ENCODE results near the gene PCTP.
A peak's percentile ranks its signal among the peaks of the same experiment; 100 is the strongest.

The PCTP gene

DNA sequence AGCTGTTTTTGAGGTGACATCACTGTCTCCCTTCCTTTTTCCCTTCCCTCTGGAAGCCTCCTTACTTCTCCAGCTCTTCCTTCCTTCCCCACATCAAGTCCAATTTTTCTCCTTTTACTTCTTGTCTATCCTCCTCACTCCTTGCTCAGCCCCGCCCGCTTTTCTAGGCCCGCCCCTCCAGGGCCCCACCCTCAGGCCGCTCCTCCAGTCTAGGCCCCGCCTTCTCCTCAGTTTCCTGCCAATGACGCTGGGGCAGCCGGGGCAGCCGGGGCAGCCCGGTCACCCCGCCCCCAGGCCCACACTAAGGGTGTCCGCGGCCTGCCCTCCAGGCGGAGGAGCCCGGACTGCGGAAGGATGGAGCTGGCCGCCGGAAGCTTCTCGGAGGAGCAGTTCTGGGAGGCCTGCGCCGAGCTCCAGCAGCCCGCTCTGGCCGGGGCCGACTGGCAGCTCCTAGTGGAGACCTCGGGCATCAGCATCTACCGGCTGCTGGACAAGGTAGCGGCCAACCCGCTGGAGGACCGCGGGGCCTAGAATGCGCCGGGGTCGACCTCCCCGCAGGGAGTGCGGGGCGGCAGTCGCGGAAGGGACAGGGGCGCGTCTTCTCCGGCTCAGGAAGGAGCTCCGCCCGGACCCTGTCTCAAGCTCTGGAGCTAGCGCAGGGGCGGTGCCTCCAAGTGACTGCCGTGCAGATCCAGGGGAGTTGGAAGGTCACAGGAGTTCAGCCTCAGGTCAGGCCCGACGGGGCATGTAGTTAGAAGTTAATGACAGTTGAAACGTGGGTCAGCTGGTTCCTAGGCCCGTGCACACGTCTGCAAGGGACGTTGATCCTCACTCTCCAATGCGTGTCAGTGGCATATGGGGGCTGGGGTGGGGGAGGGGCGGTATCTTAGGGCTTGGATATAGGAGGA lies at the start of gene PCTP:
Gene PCTP (plus strand): TSS at position 302 of the 908 bp plus-strand sequence. CDS start 53 bp downstream, at position 355.
- peak within 1 kb of the TSS; percentile 82 for H3K4me3 ChIP-seq (ENCODE audit: low read depth, low read length)
- peak; percentile 72 for DNase-seq (ENCODE audit: low read depth)

DNA sequence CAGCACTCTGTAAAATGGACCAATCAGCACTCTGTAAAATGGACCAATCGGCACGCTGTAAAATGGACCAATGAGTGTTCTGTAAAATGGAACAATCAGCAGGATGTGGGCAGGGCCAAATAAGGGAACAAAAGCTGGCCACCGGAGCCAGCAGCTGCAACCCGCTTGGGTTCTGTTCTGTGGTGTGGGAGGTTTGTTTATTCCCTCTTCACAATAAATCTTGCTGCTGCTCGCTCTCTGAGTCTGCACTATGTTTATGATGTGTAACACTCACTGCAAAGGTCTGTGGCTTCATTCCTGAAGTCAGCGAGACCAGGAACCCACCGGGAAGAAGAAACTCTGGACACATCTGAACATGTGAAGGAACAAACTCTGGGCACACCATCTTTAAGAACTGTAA lies 48.7 kb upstream of the PCTP start:
- no peak for DNase-seq (ENCODE audit: low read depth)

DNA sequence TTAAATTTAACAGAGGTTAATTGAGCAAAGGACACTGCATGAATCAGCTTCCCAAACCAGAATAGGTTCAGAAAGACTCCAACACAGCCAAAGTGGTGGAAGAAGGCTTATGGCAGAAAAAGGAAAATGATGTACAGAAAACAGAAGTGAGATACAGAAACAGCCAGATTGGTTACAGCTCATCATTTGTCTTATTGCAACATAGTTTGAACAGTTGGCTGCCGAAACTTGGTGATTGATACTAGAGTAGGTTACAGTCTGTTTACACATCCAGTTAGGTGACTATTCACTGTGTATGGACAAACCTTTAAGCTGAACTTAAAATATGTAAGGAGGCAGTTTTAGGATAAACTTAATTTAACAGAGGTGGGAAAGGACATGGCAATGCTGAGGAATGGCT lies 46.5 kb upstream of the PCTP start:
- no peak overlapping the region for H3K4me3 ChIP-seq (ENCODE audit: low read depth, low read length)
- DNase-seq (ENCODE audit: low read depth): no peak

More for the DNA sequence above, 48.7 kb upstream of the PCTP start:
- no peak overlapping the region for H3K4me3 ChIP-seq (ENCODE audit: low read depth, low read length)

DNA sequence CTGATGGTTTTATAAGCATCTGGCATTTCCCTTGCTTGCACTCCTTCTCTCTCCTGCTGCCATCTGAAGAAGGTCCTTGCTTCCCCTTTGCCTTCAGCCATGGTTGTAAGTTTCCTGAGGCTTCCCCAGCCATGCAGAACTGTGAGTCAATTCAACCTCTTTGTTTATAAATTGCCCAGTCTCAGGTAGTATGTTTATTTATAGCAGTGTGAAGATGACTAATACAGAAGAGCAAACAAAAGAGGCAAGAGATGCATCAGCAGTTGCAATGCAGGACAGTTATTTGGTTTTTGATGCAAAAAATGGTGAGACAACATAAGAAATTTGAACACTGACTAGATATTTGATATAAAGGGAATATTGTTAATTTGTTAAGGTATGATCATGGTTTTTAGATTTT lies 45.0 kb upstream of the PCTP start:
- no peak overlapping the region for H3K4me3 ChIP-seq (ENCODE audit: low read depth, low read length)
- no peak for DNase-seq (ENCODE audit: low read depth)

DNA sequence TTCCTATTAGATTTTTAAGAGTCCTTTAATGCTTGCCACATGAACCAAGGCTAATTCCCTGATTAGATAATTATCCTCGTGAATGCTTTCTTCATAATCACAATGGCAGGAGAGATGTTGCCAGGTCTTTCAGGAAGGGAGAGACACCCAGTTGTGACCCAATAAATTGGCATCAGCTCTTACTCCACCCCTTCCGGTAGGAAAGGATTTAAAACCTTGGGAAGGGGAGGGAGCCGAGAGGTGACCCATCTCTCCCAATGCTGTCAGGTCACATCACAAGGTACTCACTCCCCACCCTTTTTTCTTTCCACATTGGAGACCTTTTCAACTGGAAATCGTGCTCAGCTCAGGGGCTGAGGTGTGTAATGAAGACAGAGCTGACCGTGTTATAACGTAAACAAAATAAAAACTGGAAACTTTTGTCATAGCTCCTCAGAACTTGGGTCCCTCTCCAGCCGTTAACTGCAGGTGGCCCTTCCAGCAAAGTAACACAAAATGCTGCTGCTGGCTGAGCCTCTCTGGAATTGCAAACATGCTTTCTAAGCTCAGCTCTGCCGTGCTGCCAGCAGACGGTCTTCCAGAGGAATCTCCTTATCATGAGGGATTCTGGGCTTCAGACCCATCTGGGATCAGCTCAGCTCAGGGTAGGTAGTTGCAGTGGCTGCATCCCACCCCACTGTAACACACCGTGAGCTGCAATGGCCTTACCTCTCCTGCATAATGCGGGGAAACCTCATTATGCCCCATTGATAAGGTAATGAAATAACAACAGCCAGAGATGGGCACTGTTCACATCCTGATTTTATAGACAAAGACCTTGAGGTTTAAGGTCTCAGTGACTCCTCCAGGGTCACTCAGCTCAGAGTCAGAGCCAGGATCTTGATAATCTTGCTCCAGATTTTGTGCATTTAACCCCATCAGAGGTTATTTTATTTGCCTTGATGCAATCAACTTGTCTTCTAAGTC lies 43.8 kb upstream of the PCTP start:
- DNase-seq (ENCODE audit: low read depth): no peak
- no peak overlapping the region for H3K4me3 ChIP-seq (ENCODE audit: low read depth, low read length)

DNA sequence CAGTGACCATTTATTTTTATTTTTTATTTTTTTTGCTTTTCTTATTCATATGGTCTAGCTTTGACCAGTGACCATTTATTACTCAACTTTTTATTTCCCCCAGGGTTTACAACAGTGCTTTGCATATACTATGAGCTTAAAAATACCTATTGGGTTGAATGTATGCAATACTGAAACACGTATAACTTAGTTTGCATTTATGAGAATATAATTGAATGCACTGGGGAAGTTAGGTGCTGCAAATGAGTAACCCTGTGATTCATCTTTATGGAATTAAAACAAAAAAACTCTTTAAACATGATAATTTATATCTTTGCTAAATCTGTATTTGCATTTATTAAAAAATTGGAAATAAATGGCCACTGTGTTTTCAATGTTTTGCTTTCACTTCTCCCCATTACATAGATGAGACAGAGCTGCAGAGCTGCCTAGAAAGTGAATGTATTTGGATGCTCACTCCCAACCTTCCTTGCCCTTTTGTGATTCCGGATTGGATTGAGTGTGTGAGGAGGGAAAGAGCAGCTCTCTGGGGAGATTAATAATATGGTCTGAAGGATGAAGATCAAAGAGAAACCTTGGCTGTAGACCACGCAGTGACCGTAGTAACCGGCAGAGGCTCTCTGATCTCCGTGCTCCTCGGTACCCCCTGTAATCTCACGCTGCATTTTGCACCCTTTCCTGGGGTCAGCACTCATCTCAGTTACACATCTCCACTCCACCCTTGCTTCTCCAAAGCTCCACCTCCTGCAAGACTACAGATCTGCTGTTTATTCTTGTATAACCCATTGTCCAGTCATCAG lies 42.5 kb upstream of the PCTP start:
- no peak for DNase-seq (ENCODE audit: low read depth)
- peak overlapping the region; percentile 18 for H3K4me3 ChIP-seq (ENCODE audit: low read depth, low read length)

DNA sequence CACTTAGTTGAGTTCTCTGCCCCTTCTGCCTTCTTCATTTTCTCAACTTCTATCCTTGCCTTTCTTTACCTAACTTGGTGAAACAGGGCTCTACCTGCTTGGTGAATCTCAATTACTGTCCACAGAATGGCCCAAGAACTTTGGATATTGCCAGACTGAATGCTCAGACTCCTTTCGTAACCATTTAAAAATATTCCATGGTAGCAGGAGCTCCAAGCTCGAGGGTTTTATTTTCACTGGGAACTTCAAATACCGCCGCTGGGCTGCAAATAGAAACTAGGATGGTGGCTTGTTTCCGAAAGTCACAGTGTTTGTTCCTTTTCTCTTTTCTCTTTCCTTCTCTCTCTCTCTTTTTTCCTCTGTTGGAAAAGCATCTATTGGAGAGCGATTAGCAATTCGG lies 41.4 kb upstream of the PCTP start:
- H3K4me3 ChIP-seq (ENCODE audit: low read depth, low read length): no peak overlapping the region
- DNase-seq (ENCODE audit: low read depth): no peak

DNA sequence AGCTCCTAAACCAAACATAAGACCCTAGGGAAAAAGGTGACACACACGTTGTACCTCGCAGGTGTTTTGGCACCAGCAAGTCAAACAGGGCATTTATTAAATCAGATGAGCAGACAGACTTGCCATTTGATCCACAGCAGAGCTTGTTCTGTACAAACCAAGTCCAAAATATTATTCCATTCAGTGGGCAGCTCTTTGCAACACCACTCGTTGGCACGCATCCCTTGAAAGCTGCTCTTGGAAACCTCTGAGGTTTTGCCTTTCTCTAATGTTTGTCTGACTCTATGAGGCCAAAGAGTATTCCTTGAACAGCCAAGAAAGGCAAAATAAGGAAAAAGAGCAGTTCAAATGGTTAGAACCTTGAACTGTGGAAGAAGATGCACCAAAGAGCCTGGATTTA lies 40.9 kb upstream of the PCTP start:
- no peak overlapping the region for H3K4me3 ChIP-seq (ENCODE audit: low read depth, low read length)
- DNase-seq (ENCODE audit: low read depth): no peak

DNA sequence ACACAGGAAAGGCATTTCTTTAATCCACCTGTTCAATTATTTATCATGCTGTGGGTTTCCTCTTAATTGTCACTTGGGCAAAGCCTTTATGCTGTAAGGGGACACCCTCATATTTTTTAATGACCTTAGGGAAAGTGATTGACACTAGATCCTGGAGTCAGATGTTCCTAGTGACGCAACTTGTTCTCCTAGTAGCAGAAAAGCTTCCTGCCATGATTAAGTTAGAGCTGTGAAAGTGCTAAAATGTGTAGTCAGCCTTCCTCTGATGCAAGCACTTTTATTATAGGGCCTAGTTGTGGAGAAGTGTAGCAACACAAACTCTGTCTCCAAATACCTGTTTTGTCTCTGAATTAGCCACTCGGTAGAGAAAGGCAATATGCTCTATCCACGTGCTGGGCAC lies 40.4 kb upstream of the PCTP start:
- peak; percentile 53 for DNase-seq (ENCODE audit: low read depth)
- no peak overlapping the region for H3K4me3 ChIP-seq (ENCODE audit: low read depth, low read length)

DNA sequence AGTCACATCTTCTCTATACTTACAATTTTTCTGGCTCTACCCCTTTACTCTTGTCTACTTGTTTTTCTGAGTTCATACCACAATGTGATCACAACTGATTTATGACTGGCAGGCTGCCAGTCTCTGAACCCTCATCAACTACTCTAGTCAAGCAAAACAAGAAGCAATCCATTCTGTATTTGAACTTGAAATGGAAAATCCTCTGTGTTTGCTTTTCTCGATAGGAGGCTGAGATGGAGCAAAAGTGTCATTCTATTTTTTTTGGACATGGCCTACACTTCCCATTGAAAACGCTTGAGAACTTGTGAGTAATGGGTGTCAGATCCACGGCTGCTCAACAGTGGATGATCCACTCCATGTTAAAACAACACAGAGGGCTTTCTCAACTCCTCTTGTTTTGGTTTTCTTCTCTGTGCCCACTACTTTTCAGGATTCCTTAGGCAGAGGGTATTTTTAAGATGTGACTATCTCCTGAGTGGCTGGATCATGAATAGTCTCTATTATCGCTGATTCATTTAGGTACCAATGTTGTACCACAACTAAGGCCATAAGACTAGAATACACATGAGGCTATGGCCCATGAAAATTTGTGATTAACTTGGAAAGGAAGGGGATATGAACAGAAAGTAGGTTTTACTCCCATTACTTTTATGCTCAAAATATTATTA lies 39.9 kb upstream of the PCTP start:
- no peak overlapping the region for H3K4me3 ChIP-seq (ENCODE audit: low read depth, low read length)
- no peak for DNase-seq (ENCODE audit: low read depth)

DNA sequence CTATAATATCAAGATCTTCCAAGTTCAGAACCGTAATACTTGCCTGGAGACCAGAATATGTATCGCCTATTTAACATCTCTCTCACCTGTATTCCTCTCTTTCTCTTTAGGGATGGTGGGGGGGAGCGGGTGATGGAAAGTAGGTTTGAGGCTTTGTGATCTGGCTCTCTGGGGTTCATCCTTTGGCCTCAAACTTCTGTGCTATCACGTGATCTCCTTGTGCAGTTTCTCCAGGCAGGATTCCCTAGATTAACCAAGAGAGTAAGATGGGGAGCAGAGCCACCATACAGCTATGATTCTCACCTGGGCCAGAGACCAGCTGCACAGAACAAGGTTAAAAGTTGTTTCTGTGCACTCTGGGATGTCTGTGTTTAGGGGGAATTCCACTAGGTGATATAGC lies 33.4 kb upstream of the PCTP start:
- no peak for DNase-seq (ENCODE audit: low read depth)

DNA sequence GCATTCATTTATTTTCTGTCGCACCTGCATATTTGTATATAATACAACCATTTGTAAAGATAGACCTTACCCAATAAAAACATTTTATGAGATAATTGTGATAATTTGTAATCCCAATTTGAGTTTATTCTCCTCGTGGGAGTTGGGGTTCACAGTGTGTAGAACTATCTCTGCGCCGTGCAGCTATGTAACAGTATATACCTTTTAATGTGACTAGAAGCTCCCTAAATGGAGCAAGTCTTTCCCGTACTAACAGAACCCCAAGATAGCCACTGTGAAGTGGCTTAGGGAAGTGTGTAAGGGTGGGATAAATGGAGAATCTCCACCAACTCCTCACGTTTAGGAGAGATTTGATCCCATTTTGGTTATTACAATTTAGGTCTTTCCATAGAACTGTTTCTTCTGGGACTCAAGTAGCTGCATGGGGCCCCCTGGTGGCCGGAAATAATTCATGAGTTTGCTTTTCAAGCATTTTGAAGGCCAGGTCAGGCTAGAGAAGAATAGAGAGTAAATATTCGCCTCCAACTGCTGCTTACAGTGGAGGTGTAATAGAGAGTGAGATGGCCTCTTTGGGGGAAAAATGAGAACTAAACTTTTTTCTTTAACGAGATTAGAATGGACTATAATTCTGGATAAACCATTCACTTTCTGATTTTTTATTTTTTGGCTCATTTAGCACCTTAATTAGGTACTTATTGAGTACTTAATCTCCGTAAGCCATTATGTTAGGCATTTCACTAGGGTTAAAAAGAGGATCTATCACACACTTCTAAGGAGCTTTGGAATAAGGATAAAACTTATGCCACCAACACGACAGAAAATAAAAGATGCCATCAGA lies 32.7 kb upstream of the PCTP start:
- DNase-seq (ENCODE audit: low read depth): no peak
- H3K4me3 ChIP-seq (ENCODE audit: low read depth, low read length): no peak overlapping the region

More for the DNA sequence above, 33.4 kb upstream of the PCTP start:
- no peak overlapping the region for H3K4me3 ChIP-seq (ENCODE audit: low read depth, low read length)

DNA sequence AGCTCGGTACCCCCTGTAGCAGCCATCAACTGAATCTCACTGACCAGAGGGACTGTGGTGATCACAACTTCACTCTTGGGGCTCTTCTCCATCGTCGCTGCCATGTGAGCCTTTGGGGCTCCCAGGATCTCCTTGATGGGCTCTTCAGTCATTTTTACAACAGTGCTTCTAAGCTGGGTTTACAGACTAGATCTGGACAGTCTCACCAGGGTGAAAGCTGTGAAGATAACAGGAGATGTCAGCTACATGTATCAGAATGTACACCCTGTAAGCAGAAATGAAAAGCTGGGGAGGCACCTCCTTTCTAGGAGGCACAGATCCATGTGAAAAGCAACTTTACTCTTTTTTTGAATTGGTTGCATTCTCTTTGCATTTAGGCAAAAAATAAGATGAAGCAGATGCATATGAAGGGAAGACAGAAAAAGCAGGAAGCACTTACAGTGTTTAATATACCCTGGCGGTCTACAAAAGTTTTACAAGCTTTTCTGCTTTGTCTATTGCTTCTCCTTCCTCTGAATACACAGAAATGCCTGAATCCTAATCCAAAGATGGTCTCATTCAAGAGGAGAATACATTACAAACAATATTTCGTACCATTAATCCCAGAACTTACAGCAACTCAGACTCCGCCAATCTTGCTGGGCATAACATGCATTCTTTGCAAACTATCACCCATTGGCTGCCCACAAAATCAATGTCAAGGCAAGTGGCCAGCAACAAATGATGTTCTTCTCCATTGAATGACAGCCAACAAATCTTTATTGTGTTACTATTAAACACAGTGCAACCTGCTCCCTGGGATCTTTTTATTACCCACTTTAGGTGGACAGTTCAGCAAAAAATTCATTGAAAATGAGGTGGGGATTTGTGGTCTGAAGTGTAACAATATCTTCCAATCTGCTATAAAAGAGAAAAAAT lies 29.7 kb upstream of the PCTP start:
- H3K4me3 ChIP-seq (ENCODE audit: low read depth, low read length): no peak overlapping the region
- DNase-seq (ENCODE audit: low read depth): no peak

DNA sequence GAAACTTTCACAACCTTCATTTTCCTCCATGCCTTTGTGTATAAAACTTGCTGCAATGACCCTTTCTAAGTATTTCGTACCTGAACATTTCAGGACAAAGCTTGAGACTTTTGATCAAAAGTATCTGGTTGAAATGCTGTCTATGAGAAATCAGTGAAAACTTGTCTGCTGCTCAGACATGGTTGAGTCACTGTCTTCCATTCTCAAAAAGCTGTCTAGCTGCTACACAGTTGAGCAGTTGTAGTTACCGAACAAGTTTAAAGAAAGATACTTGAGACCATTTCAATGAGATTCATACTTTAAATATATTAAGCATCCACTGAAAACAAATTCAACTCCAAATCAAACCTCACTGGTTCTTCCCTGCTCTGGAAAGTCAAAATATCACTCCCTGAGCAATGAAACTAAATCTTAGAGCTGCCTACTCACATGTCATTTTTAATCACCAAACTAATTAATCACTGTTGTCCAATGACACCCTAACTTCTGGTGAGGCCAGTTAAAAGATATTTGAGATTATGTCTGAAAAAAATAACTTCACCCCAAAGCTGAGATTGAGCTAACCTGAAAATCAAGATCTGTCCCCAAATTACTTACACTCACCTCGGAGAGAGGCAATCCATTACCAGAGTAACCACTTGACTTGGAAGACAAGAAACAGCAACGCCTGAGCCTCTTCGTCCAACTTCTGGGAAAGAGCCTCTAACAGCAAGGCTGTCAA lies 28.7 kb upstream of the PCTP start:
- H3K4me3 ChIP-seq (ENCODE audit: low read depth, low read length): peak overlapping the region; percentile 39
- no peak for DNase-seq (ENCODE audit: low read depth)

DNA sequence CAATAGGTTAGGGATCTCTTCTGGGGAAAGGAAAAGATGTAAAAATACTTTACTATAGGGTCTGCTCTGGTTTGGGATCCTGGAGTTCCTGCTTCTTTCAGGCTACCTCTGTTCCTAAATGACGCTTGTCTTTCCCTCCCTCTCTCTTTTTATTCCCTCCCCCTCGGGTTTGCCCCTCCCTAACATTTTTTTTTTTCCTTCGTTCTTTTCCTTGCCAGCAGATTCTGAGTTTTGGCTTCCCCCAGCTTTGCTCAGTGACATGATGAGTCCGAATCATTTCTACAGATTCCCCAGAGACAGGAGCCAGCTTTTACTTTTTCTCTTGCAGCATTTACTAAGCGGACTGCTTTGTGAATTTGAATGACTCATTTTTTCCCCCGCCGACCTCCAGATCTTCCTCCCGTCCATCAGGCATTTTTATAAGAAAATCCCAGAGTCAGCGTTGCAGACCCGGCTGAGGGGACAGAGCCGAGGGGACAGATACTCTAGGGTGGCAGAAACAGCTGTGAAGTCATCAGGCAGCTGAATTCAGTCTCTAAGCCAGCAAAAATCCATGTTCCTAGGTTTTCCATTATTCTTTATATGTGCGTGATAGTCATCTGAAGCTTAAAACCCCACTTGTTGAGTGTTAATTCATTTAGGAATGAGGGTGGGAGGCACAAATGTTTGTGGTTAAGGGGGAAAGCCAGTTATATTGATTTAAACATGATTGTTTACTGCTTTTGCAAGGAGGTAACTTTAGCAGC lies 27.9 kb upstream of the PCTP start, which contains the start of gene TMEM100:
Gene TMEM100 (minus strand): TSS at position 123 of the 746 bp plus-strand sequence. CDS start 1,794 bp downstream, outside the sequence.
- H3K4me3 ChIP-seq (ENCODE audit: low read depth, low read length): peak within 1 kb of the TSS; percentile 39
- DNase-seq (ENCODE audit: low read depth): peak; percentile 86

DNA sequence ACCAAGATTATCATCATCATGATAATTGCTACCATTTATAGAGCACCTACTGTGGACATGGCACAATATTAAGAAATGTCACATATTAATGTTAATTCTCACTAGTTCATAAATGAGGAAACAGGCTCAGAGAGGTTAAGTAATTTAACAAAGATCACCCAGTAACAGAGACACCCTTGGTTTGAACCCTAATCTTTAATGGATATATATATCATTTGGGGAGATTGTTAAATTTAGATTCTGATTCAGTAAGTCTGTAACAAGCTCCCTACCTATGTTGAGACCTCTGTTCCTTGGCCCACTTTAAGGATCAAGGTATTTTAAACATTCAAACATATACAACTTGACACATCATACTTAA lies 27.4 kb upstream of the PCTP start:
- peak overlapping the region; percentile 39 for H3K4me3 ChIP-seq (ENCODE audit: low read depth, low read length)

More for the DNA sequence above, 27.4 kb upstream of the PCTP start:
- no peak for DNase-seq (ENCODE audit: low read depth)

All from skeletal muscle cell (primary cell).